Central memory CD4-positive, alpha-beta T cell (primary cell): Measurements from ENCODE around the gene CYP2C18.
"Not testable (repeated sequence)": the region's sequence is repeated elsewhere in the genome, so short reads cannot be mapped to it uniquely, and the experiment has no call there.

Experiments used
- DNase-seq: peaks from one replicate; pipeline ENCODE4 v3.0.0; 2022
- total RNA-seq, 3 experiments: gene quantifications; one replicate each; lab custom pipeline; 2026; lab: John Stamatoyannopoulos, UW

The CYP2C18 gene
- total RNA-seq, result 0 reads per million in 3 experiments

- no peak for DNase-seq
Measured at GRCh38 chr10:94683214-94684054, at the start of gene CYP2C18. TSS of gene CYP2C18 (plus strand) at chr10:94683729. CDS start at chr10:94683820, 91 bp downstream.

DNA sequence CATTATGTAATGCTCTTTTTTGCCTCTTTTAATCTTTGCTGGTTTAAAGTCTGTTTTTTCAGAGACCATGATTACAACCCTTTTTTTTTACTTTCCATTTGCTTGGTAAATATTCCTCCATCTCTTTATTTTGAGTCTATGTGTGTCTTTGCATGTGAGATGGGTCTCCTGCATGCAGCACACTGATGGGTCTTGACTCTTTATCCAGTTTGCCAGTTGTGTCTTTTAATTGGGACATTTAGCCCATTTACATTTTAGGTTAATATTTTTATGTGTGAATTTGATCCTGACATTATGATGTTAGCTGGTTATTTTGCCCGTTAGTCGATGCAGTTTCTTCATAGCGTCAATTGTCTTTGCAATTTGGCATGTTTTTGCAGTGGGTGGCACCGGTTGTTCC, 45.4 kb upstream of the CYP2C18 start:
- not testable (repeated sequence) for DNase-seq

GRCh38 chr10:94639902-94640301, 43.6 kb upstream of the CYP2C18 start:
- DNase-seq, result no peak

DNA sequence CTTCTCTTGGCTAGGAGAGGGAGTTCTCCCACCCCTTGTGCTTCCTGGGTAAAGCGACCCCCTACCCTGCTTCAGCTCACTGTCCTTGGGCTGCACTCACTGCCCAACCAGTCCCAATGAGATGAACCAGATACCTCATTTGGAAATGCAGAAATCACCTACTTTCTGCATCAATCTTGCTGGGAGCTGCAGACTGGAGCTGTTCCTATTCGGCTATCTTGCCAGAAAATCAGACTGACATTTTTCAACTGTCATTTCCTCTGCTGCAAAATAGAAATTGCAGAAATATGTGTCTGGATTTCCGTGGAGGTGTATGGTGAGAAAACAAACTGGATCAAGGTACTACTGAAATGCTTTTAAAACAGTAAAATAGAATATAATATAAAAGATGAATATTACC, 43.0 kb upstream of the CYP2C18 start:
- DNase-seq, result no peak

GRCh38 chr10:94641480-94641879, 42.0 kb upstream of the CYP2C18 start:
- no peak for DNase-seq

GRCh38 chr10:94644352-94644751, 39.2 kb upstream of the CYP2C18 start:
- DNase-seq, result no peak

- DNase-seq, result no peak
Measured at GRCh38 chr10:94645285-94645684, 38.2 kb upstream of the CYP2C18 start.

- not testable (repeated sequence) for DNase-seq
Measured at GRCh38 chr10:94655201-94655600, 28.3 kb upstream of the CYP2C18 start.

DNA sequence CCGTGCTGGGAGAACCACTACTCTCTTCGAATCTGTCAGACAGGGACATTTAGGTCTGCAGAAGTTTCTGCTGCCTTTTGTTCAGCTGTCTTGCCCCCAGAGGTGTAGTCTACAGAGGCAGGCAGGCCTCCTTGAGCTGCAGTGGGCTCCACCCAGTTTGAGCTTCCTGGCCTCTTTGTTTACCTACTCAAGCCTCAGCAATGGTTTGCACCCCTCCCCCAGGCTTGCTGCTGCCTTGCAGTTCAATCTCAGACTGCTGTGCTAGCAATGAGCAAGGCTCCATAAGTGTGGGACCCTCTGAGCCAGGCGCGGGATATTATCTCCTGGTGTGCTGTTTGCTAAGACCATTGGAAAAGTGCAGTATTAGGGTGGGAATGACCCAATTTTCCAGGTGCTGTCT, 20.5 kb upstream of the CYP2C18 start:
- not testable (repeated sequence) for DNase-seq

DNA sequence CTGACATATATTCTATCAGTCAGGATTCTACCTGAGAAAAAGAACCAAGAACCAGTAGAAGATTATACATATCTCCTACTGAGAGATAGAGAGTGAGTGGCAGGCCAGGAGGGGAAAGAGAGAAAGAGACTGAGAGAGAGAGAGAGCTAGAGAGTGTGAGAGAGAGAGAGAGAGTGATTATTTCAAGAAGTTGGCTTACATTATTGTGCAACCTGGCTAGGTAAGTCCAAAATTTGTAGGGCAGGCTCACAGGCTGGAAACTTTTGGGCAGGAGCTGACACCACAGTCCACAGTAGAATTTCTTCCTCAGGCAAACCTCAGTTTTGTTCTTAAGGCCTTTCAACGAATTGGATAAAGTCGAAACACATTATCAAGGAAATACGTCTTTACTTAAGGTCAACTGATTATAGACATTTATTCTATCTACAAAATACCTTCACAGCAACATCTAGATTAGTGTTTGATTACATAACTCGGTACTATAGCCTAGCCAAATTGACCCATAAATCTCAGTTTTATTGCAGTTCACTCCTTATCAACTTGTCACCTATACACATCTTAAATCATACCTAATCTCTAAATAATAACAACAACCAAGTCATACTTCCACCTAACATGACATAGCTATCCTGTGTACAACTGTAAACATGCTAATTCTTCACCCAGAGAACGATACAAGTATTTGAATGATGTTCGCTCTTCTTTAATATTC, 17.0 kb upstream of the CYP2C18 start:
- no peak for DNase-seq

DNA sequence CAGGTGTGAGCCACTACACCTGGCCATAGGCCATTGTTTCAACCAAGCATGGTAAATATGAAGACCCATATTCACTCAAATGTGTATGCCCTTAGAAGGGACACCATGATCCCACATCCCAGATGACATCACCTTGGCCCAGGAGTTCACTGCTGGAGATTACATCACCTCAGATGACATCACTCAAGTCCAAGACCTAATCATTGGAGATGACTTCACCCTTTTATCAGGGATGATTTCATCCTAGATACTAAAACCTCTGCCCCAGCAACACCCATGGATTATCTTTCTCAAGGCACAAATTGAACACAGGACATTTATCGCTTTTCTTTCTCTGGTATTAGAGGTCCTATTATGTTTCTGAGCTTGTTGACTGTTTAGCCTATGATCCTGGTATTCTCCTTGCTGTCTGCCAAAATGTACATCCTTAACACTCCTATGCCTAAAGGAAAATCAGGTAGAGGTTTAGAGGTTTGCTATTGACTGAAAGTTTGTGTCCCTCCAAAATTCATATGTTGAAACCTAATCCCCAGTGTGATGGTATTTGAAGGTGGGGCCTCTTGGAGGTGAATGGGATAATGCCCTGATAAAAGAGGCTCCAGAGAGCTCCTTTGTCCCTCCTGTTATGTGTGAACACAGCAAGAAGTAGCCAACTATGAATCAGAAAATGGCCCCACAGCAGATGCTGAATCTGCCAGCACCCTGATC, 9.8 kb upstream of the CYP2C18 start:
- no peak for DNase-seq

GRCh38 chr10:94676496-94676895, 7.0 kb upstream of the CYP2C18 start:
- no peak for DNase-seq

- DNase-seq, result no peak
Measured at GRCh38 chr10:94677691-94678090, 5.8 kb upstream of the CYP2C18 start.

- no peak for DNase-seq
Measured at GRCh38 chr10:94678475-94678874, 5.1 kb upstream of the CYP2C18 start.

DNA sequence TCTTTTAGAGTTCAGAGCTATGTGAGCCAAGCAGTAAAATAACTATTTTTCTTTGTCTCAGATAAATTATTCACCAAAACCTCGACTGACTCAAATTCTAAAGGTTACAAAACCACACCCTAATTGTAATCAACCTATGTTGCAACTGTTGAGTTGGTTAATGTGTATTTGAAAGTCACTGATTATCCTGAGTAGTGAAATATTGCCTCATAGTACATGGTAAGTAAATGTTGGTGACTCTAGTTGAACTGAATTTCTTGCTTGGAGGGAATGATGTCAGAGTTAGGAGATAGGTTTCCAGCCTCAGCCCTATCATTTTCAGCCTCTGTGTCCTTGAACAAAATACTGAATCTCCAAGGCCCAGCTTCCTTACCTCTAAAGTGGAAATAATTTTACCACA, 3.0 kb upstream of the CYP2C18 start:
- DNase-seq, result no peak

DNA sequence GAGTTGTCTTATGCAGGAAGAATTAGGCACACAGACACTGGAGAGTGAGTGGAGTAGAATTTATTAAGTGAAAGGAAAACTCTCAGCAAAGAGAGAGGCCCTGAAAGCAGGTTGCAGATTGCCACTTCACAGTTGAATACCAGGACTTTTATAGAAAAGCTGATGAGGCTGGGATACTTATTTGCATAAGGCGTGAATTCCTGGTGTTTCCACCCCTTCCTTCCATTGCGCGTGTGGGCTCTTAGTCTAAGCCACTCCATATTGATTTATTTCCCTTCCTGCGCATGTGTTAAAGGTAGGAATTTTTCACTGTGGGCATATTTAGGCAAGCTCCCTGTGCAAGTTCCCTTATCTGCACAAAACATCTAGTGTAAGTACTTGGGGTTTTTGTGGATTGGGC, 893 bp upstream of the CYP2C18 start:
- DNase-seq, result not testable (repeated sequence)

- DNase-seq, result no peak
Measured at GRCh38 chr10:94687625-94688248, 4.2 kb downstream of the CYP2C18 start.

DNA sequence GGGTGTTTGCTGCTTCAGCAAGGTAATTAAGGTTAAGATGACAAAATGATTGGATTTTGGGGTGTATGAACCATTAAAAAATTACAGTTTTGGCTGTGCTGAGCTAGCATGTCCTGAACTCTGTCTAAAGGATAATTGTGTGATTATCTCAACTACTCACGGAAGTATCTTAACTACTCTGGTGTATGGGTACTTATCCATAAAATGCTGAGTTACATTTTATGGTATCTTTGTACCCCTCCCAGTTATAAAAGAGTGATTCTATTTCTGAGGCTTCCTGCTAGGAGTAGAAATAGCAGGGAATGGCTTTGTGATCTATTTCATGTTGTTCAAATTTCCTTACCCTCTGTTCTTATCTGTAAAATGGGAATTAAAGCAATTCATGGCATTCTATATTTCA, 22.6 kb downstream of the CYP2C18 start:
- no peak for DNase-seq

DNA sequence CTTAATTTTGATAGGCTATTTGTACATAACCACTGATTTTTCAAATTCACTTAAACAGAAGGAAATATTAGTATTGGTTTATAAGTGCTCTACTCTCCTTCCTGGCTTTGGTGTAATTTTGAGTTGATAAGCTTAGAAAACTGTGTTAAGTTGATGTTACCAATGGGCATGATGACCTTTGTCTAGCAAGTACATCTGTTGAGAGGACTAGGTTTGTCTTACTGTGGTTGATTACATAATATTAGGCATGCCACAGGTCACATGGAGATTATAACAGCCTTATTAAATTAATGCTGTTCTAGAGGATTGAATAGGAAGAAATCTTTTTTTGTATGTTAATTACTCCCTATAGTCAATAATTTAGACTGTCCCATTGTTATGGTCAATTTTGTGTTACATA, 27.0 kb downstream of the CYP2C18 start:
- no peak for DNase-seq

DNA sequence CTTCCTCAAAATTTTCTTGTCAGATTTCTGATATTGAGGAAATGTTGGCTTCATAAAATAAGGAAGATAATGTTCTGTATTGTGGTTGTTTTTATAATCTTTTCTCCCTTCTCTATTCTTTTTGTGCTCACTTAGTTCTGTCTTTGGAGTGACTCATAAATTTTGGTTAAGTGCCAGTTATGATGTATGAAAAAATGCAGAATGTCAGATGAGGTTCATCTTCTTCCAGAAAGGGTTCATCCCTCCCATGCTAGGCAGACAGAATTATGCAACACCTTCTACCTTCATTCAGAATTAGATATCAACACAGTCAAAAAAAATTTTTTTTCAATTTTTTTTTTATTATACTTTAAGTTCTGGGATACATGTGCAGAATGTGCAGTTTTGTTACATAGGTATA, 42.3 kb downstream of the CYP2C18 start:
- DNase-seq, result no peak

DNA sequence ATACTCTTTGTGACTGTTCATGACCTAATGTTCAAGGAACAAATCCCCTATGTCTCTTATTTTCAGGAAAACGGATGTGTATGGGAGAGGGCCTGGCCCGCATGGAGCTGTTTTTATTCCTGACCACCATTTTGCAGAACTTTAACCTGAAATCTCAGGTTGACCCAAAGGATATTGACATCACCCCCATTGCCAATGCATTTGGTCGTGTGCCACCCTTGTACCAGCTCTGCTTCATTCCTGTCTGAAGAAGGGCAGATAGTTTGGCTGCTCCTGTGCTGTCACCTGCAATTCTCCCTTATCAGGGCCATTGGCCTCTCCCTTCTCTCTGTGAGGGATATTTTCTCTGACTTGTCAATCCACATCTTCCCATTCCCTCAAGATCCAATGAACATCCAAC, 51.7 kb downstream of the CYP2C18 start:
- no peak for DNase-seq

DNA sequence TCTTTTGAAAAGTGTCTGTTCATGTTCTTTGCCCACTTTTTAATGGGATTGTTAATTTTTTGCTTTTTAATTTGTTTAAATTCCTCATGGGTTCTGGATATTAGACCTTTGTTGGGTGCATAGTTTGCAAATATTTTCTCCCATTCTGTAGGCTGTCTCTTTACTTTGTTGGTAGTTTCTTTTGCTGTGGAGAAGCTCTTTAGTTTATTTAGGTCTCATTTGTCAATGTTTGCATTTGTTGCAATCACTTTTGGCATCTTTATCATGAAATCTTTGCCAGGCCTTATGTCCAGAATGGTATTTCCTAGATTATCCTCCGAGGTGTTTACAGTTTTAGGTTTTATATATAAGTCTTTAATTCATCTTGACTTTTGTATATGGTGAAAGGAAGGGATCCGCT, 55.1 kb downstream of the CYP2C18 start:
- no peak for DNase-seq

GRCh38 chr10:94747137-94747536, 63.6 kb downstream of the CYP2C18 start:
- DNase-seq, result no peak
